SU-DHL-6 (cell line): ENCODE data around the gene PDE9A.

Experiments
- EZH2phosphoT487 ChIP-seq: fragments of 200-600 bp; sonication (generic), shearing (Covaris generic); conservative IDR thresholded peaks from 2 replicates; pipeline ENCODE4 v1.6.1; 2018; ENCODE audit warnings: mild to moderate bottlenecking, antibody characterized with exemption, low read length, moderate library complexity, mixed read lengths
- TF ChIP-seq, protein P1 (sequence below): fragments of 200-600 bp; sonication (generic); IDR thresholded peaks from one replicate; pipeline ENCODE4 v1.5.1; 2017; ENCODE audit warnings: antibody characterized with exemption, mild to moderate bottlenecking, low read length, moderate library complexity; ENCODE audit not compliant: insufficient read depth, poor library complexity, severe bottlenecking

DNA sequence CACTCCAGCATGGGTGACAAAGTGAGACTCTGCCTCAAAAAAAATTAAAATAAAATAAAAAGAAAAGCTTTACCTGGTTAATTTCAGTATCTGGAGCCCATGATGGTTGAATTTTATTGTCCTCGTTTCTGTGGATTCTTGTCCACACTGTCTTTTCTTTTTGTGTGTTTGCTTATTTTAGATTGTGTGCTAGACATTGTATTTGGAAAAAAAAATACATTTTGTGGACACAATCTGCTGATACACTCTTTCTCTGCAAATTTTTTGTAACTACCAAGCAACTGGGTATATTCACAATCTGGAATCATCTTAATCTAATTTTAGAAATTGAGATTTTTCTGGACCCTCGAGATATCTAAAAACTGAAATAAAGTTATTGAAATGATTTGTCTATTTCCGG lies 41.6 kb upstream of the PDE9A start:
- TF ChIP-seq, protein P1, sequence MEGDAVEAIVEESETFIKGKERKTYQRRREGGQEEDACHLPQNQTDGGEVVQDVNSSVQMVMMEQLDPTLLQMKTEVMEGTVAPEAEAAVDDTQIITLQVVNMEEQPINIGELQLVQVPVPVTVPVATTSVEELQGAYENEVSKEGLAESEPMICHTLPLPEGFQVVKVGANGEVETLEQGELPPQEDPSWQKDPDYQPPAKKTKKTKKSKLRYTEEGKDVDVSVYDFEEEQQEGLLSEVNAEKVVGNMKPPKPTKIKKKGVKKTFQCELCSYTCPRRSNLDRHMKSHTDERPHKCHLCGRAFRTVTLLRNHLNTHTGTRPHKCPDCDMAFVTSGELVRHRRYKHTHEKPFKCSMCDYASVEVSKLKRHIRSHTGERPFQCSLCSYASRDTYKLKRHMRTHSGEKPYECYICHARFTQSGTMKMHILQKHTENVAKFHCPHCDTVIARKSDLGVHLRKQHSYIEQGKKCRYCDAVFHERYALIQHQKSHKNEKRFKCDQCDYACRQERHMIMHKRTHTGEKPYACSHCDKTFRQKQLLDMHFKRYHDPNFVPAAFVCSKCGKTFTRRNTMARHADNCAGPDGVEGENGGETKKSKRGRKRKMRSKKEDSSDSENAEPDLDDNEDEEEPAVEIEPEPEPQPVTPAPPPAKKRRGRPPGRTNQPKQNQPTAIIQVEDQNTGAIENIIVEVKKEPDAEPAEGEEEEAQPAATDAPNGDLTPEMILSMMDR: no peak
- TF ChIP-seq EZH2phosphoT487: no peak
